ENCODE data around the gene OVOL3.

Gene OVOL3

GRCh38 chr19:36114721-36115452 lies 3.9 kb downstream of the OVOL3 start, which contains the start of gene POLR2I:
Gene POLR2I (minus strand): TSS chr19:36114875. CDS start chr19:36114856, 19 bp downstream.
- H3K4me1 Mint-ChIP-seq = peaks cover 45% of the 10 kb centered on the region

GRCh38 chr19:36115453-36116343 lies 4.8 kb downstream of the OVOL3 start, which contains the start of gene TBCB:
Gene TBCB (plus strand): TSS chr19:36115468. CDS start chr19:36115561, 93 bp downstream.
- Mint-ChIP-seq H3K36me3 (ENCODE audit: low read depth) (peaks cover 43% of the 10 kb centered on the region), H3K9me3 (no peaks in the 10 kb centered on the region), H3K4me3 (peak within 1 kb of the TSS; percentile 98), H3K27ac (peak within 1 kb of the TSS; percentile 96), H3K4me1 (peaks cover 51% of the 10 kb centered on the region), H3K27me3 (ENCODE audit: low read depth, poor library complexity) (peaks cover 14% of the 10 kb centered on the region)
- peak; percentile 75 for DNase-seq
- no peak for TF ChIP-seq CTCF (IDR thresholded peaks at IDR 0.05)

More at GRCh38 chr19:36114721-36115452, 3.9 kb downstream of the OVOL3 start, which contains the start of gene POLR2I:
- Mint-ChIP-seq H3K4me3 (peak within 1 kb of the TSS; percentile 98), H3K27ac (peak within 1 kb of the TSS; percentile 96), H3K9me3 (no peaks in the 10 kb centered on the region), H3K36me3 (ENCODE audit: low read depth) (peaks cover 39% of the 10 kb centered on the region), H3K27me3 (ENCODE audit: low read depth, poor library complexity) (peaks cover 16% of the 10 kb centered on the region)
- peak; percentile 99 for DNase-seq
- TF ChIP-seq CTCF (IDR thresholded peaks at IDR 0.05) = no peak

- peak overlapping the region; percentile 98 for H3K4me3 Mint-ChIP-seq
- peaks cover 14% of the 10 kb centered on the region for H3K27me3 Mint-ChIP-seq (ENCODE audit: low read depth, poor library complexity)
- TF ChIP-seq CTCF (IDR thresholded peaks at IDR 0.05) = no peak
- peaks cover 43% of the 10 kb centered on the region for H3K36me3 Mint-ChIP-seq (ENCODE audit: low read depth)
- H3K27ac Mint-ChIP-seq = no peak overlapping the region
- no peaks in the 10 kb centered on the region for H3K9me3 Mint-ChIP-seq
- H3K4me1 Mint-ChIP-seq = peaks cover 49% of the 10 kb centered on the region
- no peak for DNase-seq
Measured at GRCh38 chr19:36116344-36116637, 5.3 kb downstream of the OVOL3 start.

GRCh38 chr19:36120092-36120983 lies 9.4 kb downstream of the OVOL3 start:
- Mint-ChIP-seq H3K9me3 (no peaks in the 10 kb centered on the region), H3K36me3 (ENCODE audit: low read depth) (peaks cover 46% of the 10 kb centered on the region), H3K4me3 (no peak overlapping the region), H3K4me1 (peaks cover 25% of the 10 kb centered on the region), H3K27me3 (ENCODE audit: low read depth, poor library complexity) (peaks cover 5% of the 10 kb centered on the region), H3K27ac (no peak overlapping the region)
- no peak for DNase-seq
- no peak for TF ChIP-seq CTCF (IDR thresholded peaks at IDR 0.05)

- Mint-ChIP-seq H3K27ac (no peak overlapping the region), H3K9me3 (no peaks in the 10 kb centered on the region), H3K27me3 (ENCODE audit: low read depth, poor library complexity) (peaks cover 4% of the 10 kb centered on the region), H3K4me3 (no peak overlapping the region), H3K36me3 (ENCODE audit: low read depth) (peaks cover 52% of the 10 kb centered on the region), H3K4me1 (peaks cover 24% of the 10 kb centered on the region)
- DNase-seq = no peak
- TF ChIP-seq CTCF (IDR thresholded peaks at IDR 0.05) = no peak
Measured at GRCh38 chr19:36120984-36121358, 10.0 kb downstream of the OVOL3 start.

Measured in nephron progenitor cell (in vitro differentiated cells).